Measurements from ENCODE around the gene BRPF1.
"Not testable (repeated sequence)": the region's sequence is repeated elsewhere in the genome, so short reads cannot be mapped to it uniquely, and the experiment has no call there.

BRPF1 gene

GRCh38 chr3:9769426-9770275 is 38.1 kb downstream of the BRPF1 start, which contains the start of gene CAMK1:
CAMK1 (minus strand) TSS chr3:9769947; CDS start chr3:9767749, 2,198 bp downstream.
- DNase-seq, result peak; percentile 73

GRCh38 chr3:9770276-9770812 is 38.8 kb downstream of the BRPF1 start:
- DNase-seq, result no peak

DNA sequence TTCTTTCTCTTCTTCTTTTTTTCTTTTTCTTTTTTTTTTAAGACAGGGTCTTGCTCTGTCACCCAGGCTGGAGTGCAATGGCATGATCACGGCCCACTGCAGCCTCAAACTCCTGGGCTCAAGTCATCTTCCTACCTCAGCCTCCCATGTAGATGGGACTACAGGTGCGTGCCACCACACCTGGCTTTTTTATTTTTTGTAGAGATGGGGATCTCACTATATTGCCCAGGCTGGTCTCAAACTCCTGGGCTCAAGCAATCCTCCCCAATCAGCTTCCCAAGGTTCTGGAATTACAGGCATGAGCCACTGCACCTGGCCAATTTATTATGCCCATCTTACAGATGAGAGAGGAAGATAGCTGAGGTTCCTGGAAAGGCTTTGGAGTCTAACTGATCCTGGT is 39.5 kb downstream of the BRPF1 start:
- DNase-seq, result not testable (repeated sequence)

DNA sequence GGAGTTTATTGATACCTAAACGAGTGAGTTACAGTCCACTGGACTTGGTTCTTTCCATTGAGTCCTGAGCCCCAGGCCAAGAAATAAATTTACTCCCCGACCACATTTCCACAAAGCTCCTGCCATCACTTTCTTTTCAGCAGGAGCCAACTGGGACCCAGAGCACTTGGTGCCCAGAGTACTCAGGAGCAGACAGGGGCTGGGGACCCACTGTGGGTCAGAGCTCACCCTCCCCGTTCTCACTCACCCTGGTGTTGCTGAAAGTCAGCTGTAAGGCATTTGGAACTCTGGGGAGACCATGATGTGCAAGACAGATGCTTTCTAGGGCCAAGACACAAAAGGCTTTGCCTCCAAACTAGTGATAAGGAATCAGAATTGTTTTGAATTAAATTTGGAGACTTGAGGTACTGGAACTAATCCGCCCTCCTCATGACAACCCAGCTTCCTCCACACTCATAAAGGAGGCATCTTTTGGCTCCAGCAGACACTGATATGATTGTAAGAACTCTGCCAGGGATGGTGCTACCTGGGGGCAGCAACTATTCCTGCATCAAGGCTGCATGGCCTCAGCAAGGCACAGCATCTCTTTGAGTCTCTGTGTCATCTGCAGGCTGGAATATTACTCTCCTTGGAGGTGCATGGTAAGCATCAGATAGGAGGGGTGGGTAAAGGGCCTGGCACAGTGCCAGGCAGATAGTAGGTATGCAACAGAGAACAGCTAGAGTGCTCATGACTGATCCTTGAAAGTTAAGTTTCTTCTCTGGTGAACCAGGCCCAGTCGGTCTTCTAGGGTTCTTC is 45.6 kb downstream of the BRPF1 start:
- DNase-seq, result no peak

DNA sequence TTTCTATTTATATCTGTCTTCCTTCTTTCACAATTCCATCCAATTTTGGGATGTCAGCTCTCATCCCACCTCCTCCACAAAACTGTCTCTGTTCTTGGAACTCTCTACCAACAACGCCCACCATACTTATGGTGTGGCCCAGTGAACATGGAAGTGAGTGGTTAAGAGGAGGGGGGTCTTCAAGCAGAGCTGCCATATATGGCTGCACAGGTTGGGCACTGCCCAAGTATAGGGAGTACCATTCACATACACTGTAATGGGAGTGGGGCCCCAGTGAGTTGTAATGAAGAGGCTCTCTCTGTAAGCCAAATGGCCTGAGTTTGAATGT is 46.1 kb downstream of the BRPF1 start:
- DNase-seq, result no peak

DNA sequence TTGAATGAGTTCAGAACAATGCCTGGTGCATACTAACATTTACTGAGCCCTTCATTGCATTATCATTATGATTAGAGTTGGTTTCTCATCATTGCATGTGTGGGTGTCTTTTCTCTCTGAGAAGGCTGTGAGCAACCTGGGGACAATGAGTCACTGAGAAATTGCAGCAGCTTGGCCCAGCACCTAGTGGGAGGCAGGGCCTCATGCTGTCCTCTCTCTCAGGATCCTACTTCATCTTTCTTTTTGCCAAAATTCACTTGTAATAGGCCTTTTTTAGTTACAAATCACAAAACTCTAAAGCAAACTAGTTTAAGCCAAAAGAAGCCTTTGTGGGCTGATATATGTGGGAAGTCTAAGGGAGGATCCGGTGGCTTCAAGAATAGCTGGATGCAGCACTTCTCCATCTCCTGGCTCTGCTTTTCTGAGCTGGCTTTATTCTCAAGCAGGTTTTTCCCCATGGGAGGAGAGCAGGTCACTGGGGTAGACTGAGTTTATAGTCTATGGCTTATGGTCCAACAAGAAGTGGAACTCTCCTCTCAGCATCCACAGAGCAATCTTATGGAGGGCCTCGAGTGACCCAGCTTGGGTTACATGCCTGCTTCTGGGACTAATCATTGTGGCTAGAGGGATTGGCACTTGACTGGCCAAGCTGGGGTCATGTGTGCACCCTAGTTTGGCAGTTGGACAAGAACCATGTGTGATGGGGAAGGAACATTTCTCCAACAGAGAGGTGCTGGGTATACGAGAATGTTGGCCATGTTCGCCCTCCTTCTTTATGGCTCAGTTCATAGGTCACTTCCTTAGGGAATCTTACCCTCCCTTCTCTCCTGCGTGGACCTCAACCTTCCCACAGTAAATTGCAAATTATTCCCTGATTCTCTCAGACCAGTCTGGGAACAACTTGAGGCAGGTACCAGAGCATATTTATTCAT is 46.9 kb downstream of the BRPF1 start:
- peak; percentile 85 for DNase-seq

- DNase-seq, result no peak
These were observed 47.6 kb downstream of the BRPF1 start for GRCh38 chr3:9779075-9779593.

DNA sequence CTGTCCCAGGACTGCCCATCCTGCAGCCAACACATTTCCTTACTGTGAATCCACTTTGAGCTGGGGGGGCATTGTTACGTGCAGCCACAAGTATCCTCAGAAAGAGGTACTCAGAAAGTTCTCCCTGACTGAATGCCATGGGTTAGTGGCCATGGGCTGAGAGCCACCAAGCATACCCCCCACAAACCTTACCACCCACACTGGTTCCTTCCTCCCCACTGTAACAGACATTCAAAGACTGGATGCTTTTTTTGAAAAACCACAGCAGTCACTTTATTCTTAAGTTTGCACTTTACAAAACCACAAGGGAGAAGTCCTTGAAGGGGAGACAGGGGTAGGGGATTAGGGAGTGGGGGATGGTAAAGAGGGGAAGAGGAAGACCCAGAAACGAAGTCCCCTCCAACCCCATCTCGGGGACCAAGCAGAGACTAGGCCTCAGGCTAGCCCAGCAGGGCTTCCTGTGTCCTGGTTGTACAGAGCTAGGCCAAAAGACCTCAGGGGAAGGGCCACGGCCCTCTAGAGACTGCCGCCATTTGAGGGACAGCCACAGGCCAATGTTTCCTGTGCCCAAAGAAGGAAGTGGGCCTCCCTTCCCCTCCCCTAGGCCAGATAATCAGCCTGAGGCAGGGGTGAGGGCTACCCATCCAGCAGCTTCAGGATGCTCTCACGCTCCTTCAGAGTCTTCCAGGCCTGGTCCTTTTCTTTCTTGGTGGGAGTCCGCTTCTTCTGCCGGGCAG is 48.4 kb downstream of the BRPF1 start:
- DNase-seq, result peak; percentile 35

- no peak for DNase-seq
These were observed 48.9 kb downstream of the BRPF1 start for GRCh38 chr3:9780458-9780812.

GRCh38 chr3:9780910-9781309 is 49.4 kb downstream of the BRPF1 start:
- DNase-seq, result no peak

DNA sequence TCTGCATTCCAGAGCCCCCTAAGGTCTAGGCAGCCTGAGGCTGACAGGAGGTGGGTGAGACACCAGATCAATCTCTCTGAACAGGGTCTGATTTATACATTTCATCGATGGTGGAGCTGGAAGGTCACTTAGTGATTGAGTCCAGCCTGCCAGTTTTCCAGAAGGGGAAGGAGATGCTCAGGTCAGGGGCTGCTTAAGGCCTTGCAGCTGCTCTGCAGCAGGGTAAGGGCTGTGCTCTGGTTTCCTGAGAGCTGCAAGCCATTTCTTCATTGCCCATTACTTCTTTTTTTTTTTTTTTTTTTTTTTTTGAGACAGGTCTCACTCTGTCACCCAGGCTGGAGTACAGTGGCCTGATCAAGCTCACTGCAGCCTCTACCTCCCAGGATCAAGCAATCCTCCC is 50.0 kb downstream of the BRPF1 start:
- no peak for DNase-seq

DNA sequence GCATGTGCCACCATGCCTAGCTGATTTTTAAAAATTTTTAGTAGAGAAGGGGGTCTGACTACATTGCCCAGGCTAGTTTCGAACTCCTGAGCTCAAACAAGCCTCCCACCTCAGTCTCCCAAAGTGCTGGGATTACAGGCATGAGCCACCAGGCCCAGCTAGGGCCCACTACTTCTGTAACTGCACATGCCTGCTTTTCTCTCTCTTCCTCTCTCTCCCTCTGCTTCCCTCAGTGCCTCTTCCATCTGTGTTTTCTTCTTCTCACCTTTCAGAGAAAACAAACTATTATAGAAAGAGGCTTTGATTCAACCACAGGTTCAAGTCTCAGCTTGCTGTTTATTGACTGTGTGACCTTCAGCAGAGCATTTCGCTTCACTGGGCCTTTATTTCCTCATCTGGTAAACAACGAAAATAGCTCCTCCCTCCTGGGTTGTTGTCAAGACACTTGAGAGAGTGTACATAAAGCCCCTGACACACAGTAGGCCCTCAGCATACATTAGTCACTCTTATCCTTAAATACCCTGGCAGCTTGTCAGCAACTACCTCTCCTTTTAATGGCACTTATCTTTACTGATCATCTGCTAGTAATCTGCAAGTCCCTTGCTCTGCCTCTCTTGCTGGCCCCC is 50.6 kb downstream of the BRPF1 start:
- no peak for DNase-seq

- no peak for DNase-seq
These were observed 51.2 kb downstream of the BRPF1 start for GRCh38 chr3:9782770-9783169.

- DNase-seq, result no peak
These were observed 52.4 kb downstream of the BRPF1 start for GRCh38 chr3:9783954-9784353.

- no peak for DNase-seq
These were observed 53.4 kb downstream of the BRPF1 start for GRCh38 chr3:9784965-9785364.

GRCh38 chr3:9785602-9786001 is 54.1 kb downstream of the BRPF1 start:
- DNase-seq, result no peak

DNA sequence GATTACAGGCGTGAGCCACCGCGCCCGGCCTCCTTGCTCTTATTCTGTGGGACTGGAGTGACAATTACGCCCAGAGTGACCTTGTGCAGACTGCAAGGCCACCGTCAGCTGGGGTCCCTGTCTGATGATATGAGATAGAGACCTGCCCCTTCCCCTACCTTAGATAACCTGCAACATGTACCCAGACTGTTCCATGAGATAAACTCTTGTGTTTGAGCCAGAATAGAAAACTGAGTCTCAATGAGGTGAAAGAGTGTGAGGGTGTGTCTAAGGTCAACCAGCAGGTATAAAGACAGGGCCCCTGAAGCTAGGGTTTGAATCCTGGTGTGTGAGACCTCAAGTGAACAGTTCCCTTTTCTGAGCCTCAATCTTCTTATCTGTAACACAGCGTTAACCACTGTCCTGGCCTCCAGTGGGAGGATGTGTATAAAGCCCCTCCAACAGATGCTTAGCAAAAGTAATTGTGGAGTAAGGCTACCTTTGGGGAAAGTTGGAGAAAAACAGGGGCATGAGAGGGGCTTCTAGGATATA is 54.7 kb downstream of the BRPF1 start:
- DNase-seq, result no peak

GRCh38 chr3:9786825-9787669 is 55.5 kb downstream of the BRPF1 start:
- no peak for DNase-seq

GRCh38 chr3:9787714-9788113 is 56.2 kb downstream of the BRPF1 start:
- peak; percentile 54 for DNase-seq

DNA sequence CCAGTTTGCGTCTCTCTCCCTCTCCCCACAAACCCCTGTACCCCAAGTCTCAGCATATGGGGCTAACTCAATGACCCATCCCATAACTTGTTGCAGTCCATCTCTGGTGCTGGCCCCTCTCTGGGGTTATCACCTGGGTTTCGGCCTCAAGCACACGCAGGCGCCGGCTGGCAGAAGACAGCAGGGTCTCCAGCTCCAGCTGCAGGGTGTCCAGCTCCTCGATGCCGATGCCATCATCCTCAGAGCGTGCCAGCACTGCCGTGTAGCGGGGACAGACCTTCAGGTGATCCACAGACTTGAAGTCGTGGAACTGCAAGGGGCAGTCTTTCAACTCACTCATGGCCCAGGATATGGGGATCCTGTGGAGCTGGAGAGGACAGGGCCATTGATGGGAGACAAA is 59.6 kb downstream of the BRPF1 start:
- no peak for DNase-seq
